ENCODE data around the gene SUPT20H. TPM values are rescaled to one million over a fixed set of nuclear protein-coding genes. Genes with fewer than 3 reads are reported as not detected.

SUPT20H gene
- total RNA-seq, 1 donor from 2014 or later: 55.3 TPM

DNA sequence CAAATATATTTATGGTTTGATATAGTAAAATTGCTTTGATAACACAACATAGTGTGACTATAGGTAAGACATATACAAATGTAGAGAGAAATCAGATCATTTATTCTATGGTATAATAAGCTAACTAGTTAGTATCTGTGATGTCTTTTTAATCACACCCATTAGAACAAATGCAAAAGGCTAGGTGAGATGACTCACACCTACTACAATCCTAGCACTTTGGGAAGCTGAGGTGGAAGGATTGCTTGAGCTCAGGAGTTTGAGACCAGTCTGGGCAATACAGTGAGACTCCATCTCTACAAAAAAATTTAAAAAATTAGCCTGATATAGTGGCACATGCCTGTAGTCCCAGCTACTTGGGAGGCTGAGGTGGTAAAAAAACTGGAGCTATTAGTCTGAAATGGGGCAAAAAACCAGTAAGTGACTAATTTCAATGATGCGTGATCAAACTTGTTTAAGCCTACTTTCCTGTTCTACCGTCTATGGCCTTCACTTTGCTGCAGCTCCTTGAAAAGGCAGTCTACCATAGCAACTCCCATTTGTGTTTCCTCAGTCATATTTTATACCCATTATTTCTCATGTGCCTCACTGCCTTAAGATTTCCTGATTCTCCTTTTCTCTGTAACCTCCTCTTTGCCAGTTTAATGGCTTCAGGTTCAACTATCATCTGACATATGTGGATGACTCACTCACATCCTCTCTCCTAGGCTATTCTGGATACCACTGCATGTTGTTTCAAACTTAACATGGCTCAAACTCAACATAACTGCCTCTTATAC is 72.8 kb downstream of the SUPT20H start:
- H3K27me3 ChIP-seq (ENCODE audit: low read depth): no peaks in the 10 kb centered on the region
- H3K36me3 ChIP-seq: peaks cover 100% of the 10 kb centered on the region
- intact Hi-C loops (cut with DNase I): no loop called here
- DNase-seq (no peak), ATAC-seq (no peak)
- TF ChIP-seq, protein P1, sequence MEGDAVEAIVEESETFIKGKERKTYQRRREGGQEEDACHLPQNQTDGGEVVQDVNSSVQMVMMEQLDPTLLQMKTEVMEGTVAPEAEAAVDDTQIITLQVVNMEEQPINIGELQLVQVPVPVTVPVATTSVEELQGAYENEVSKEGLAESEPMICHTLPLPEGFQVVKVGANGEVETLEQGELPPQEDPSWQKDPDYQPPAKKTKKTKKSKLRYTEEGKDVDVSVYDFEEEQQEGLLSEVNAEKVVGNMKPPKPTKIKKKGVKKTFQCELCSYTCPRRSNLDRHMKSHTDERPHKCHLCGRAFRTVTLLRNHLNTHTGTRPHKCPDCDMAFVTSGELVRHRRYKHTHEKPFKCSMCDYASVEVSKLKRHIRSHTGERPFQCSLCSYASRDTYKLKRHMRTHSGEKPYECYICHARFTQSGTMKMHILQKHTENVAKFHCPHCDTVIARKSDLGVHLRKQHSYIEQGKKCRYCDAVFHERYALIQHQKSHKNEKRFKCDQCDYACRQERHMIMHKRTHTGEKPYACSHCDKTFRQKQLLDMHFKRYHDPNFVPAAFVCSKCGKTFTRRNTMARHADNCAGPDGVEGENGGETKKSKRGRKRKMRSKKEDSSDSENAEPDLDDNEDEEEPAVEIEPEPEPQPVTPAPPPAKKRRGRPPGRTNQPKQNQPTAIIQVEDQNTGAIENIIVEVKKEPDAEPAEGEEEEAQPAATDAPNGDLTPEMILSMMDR (IDR thresholded peaks at IDR 0.05): no peak
- H3K4me3 ChIP-seq: no peak overlapping the region
- H3K9me3 ChIP-seq: no peaks in the 10 kb centered on the region
- no peaks in the 10 kb centered on the region for H3K4me1 ChIP-seq
- H3K27ac ChIP-seq: no peak overlapping the region

- Histone ChIP-seq H3K36me3 (peaks cover 76% of the 10 kb centered on the region), H3K4me3 (no peak overlapping the region), H3K4me1 (no peaks in the 10 kb centered on the region), H3K9me3 (no peaks in the 10 kb centered on the region), H3K27me3 (ENCODE audit: low read depth) (no peaks in the 10 kb centered on the region), H3K27ac (no peak overlapping the region)
- DNase-seq: no peak
- intact Hi-C loops (cut with DNase I): no loop called here
- ATAC-seq: no peak
- TF ChIP-seq, protein P1 (IDR thresholded peaks at IDR 0.05): peak; percentile 48
These were observed 78.2 kb downstream of the SUPT20H start for GRCh38 chr13:36981156-36981743.

DNA sequence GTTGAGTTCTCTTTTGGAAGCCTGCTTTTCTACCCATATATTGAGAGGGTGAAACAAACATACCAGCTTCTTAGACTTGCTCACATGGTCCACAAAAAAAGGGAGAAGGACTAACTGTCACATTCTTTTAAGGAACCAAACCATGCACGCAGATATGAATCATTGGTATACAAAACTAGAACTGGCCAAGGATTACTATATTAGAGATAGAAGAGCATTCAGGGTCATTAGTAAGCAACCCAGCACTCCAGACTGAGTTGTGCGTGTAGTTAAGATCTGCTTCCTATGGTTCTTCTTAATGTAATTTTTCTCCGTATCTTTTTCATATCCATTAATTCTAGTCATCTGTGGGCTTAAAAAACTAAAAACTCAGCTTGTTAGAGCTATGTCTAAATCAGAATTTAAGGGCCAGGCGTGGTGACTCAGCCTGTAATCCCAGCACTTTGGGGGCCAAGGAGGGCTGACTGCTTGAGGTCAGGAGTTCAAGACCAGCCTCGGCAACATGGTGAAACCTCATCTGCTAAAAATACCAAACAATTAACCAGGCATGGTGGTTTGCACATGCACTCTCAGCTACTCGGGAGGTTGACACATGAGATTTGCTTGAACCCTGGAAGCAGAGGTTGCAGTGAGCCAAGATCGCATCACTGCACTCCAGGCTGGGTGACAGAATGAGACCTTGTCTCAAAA is 80.0 kb downstream of the SUPT20H start:
- DNase-seq (no peak), ATAC-seq (no peak)
- H3K27me3 ChIP-seq (ENCODE audit: low read depth): no peaks in the 10 kb centered on the region
- H3K4me3 ChIP-seq: no peak overlapping the region
- H3K36me3 ChIP-seq: peaks cover 76% of the 10 kb centered on the region
- TF ChIP-seq, protein P1 (IDR thresholded peaks at IDR 0.05): no peak
- no peak overlapping the region for H3K27ac ChIP-seq
- H3K4me1 ChIP-seq: no peaks in the 10 kb centered on the region
- no peaks in the 10 kb centered on the region for H3K9me3 ChIP-seq
- intact Hi-C loops (cut with DNase I): no loop called here

DNA sequence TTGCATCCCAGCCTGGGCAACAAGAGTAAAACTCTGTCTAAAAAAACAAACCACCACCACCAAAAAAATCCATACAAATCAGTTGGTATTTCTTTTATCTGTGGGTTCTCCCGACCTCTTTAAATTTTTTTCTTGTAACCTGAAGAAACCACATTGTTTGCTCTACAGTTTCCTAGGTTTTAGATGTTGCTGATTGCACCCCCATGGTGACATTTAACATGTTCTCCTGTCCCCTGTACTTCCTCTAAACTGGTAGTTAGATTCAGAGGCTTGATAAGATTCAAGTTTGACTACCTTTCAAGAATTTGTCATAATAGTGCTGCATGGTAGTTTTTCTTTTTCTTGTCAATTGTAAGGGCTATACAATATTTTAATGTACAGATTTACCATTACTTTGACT is 84.3 kb downstream of the SUPT20H start:
- H3K4me3 ChIP-seq: no peak overlapping the region
- no peak overlapping the region for H3K27ac ChIP-seq
- intact Hi-C loops (cut with DNase I): no loop called here
- no peaks in the 10 kb centered on the region for H3K9me3 ChIP-seq
- H3K36me3 ChIP-seq: peaks cover 54% of the 10 kb centered on the region
- no peaks in the 10 kb centered on the region for H3K4me1 ChIP-seq
- TF ChIP-seq, protein P1 (IDR thresholded peaks at IDR 0.05): no peak
- ATAC-seq (no peak), DNase-seq (no peak)
- no peaks in the 10 kb centered on the region for H3K27me3 ChIP-seq (ENCODE audit: low read depth)

DNA sequence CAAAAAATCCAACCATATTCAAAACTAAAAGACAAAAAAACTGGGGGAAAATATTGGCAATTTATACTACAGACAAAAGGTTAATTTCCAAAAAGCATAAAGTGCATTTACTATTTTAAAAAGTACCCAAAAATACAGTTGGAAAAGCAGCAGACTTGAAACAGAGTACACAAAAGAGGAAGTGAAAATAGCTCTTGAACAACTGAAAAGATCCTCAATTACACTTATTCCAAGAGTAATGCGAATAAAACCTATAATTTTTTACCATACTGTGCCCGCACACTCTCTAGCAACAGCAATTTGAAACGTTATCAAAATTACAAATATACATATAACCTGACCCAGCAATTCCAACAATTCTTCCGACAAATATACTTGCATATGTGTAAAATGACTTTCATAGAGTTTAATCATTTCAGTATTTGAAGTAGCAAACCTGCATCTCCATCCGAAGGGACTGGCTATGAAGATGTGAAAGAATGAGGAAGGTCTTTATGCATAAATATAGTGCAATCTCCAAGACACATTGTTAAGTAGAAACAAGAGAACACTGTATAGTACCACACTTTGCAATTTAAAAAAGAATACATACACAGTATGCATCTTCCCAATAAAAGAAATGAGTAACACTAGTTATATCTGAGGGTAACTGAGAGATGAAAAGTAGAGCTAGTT is 85.7 kb downstream of the SUPT20H start:
- Histone ChIP-seq H3K27me3 (ENCODE audit: low read depth) (no peaks in the 10 kb centered on the region), H3K36me3 (peaks cover 63% of the 10 kb centered on the region), H3K4me3 (no peak overlapping the region), H3K27ac (no peak overlapping the region), H3K9me3 (no peaks in the 10 kb centered on the region), H3K4me1 (no peaks in the 10 kb centered on the region)
- TF ChIP-seq, protein P1 (IDR thresholded peaks at IDR 0.05): no peak
- no peak for ATAC-seq
- DNase-seq: no peak
- intact Hi-C loops (cut with DNase I): no loop called here

Measured in lower lobe of right lung (tissue), 2 donors.